AG08395 (cell line): ENCODE measurements around the gene SLC6A5.
"Not testable (repeated sequence)": the region's sequence is repeated elsewhere in the genome, so short reads cannot be mapped to it uniquely, and the experiment has no call there.

Source experiments
- DNase-seq: peaks from one replicate; pipeline ENCODE4 v3.0.0; 2012; ENCODE audit warnings: mixed read lengths, low spot score

The SLC6A5 gene

DNA sequence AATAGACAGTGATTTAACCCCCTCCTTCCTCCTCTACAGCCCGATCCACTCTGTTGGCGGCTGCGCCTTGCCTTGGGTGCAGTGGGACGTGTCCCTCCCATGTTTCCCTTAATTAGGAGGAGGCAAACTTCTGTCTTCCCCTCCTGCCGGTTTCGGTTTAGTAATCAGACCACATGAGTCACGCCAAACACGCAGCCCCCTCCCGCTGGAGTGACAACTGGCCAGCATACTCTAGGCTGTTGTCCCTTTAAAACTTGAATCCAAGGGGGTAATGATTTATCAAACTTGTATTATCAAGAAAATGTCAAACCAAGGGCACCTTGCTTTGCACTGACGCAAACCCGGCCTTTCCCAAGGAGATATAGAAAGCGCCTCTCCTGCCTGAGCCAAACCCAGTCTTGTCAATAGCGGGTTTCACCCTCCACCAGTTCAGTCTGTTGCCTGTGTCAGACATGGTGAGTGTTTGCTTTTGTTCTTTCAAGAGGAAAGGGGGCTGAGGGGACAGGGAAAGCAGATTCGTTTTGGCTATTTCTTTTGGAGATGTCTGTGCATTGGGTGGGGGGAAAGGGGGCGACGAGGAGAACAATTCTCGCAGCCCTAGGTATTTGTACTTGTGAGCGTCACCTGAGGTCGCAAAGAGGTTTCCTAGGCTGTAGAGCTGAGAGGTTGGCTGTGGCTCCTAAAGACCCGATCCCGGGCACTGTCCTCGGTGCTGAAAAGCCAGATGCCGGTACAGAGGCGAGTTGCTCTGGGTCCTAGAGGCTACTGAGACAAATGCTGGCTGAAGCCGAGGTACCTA lies at the start of gene SLC6A5:
Gene SLC6A5, plus strand, starts transcription at position 388 of the 799 bp plus-strand sequence. Its CDS starts 65 bp downstream, at position 453.
- peak; percentile 54 for DNase-seq

DNA sequence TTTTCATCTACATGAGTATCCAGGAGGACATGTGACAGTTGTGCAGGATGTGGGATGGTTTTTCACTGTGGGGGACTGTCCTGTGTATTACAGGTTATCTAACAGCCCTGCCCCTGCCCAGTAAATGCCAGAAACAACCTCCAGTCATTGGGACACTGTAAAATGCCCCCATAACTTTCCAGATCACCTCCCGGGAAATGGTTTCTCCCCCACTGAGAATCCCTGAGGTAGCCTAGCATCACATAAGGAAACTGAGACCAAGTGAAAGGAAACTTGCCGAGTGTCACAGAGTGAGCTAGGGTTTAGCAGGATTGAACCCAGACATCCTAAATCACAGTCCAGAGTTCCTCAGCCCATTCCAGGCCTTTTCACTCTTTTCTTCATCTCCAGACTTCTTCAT lies 48.3 kb upstream of the SLC6A5 start:
- DNase-seq: no peak

DNA sequence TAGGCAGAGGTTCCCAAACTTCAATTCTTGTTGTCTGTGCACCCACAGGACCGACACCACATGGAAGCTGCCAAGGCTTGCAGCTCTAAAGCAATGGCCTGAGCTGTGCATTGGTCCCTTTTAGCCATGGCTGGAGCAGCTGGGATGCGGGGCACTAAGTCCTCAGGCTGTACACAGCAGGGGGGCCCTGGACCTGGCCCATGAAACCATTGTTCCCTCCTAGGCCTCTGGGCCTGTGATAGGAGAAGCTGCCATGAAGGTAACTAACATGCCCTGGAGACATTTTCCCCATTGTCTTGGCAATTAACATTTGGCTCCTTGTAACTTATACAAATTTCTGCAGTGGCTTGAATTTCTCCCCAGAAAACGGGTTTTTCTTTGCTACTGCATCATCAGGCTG lies 43.6 kb upstream of the SLC6A5 start:
- DNase-seq: no peak

DNA sequence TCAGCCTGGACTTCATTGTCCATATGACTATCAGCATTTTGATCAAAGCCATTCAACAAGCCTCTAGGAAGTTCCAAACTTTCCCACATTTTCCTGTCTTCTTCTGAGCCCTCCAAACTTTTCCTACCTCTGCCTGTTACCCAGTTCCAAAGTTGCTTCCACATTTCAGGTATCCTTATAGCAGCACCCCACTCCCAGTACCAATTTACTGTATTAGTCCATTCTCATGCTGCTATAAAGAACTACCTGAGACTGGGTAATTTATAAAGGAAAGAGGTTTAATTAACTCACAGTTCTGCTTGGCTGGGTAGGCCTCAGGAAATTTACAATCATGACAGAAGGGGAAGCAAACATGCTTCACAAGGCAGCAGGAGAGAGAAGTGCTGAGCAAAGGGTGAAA lies 43.0 kb upstream of the SLC6A5 start:
- DNase-seq: not testable (repeated sequence)

DNA sequence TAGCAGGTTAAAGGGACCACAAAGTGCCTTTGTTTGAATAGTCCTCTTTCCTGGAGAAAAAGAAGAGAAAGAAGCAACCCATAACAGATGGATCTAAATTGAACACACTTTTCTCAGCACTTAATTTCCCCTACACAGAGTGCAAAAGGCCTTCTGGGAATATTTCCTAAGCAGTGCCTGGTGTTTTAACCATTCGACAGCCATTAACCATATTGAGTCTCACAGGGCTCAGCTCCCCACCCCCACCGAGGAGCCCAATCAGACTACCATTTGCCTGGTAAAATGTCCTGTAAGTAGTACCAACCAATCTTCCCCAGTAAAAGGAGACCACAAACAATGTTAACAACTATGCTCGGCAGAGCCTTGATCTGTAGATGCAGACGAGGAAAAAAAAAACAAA lies 40.7 kb upstream of the SLC6A5 start:
- DNase-seq: no peak

DNA sequence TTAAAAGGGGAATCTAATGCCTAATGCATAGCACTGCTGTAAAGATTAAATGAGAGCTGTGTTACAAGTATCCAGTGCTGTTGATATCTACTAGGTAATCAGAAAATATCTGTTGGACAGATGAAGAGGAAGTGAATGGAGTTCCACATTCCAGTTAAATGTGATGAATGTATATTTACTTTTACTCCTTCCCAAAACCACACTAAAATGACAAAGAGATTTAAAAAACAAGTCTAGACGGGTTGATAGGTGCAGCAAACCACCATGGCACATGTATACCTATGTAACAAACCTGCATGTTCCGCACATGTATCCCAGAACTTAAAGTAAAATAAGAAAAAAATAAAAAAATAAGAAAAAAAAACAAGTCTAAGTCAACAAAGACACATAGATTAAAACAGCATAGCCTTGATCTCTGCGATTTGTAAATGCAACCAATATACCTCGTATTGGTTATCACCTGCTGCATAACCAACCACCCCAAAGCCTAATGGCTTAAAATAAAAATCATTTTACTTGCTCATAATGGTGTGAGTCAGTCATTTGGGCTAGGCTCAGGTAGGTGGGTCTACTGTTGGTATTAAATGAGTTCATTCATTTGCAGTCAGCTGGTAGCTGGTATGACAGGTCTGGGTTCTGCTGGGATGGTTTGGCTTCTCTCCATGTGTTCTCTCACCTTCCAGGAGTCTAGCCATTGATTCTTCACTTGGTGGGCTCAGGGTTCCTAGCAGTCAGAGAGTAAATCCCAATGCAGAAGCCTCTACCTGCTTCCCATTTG lies 39.7 kb upstream of the SLC6A5 start:
- DNase-seq: no peak

DNA sequence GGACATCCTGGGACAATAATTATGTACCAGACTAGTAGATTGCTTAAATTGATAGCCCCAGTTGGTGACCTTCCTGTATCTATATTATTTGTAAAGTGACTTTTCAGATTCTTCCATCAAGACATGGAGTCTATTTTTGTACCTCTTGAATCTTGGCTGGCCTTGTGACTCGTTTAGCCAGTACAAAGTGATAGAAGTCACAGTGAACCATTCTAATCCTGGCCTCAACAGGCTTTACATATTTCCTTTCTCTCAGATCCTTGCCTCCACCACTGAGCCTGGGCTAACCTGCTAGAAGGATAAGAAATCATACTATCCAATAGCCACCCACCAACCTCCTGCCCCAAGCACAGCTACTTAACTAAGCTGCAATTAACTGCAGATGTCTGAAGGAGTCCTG lies 37.5 kb upstream of the SLC6A5 start:
- no peak for DNase-seq

DNA sequence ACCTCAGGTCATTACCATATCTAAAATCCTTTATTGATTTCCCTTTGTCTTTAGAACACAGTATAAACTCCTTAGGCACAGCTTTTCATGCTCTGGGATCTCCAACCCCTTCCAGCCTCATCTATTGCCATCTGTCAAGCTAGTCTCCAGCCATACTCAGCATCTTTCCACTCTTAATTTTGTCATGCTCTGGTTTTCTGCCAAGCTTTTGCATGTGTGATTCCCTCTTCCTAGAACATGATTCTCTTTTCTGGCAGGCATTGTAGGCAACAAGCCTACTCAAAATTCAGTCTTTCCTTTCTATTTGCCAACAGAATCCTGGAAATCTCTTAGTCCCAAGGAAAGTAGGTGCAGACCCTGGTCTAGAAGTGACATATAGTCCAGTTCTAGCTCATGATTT lies 35.5 kb upstream of the SLC6A5 start:
- DNase-seq: no peak

DNA sequence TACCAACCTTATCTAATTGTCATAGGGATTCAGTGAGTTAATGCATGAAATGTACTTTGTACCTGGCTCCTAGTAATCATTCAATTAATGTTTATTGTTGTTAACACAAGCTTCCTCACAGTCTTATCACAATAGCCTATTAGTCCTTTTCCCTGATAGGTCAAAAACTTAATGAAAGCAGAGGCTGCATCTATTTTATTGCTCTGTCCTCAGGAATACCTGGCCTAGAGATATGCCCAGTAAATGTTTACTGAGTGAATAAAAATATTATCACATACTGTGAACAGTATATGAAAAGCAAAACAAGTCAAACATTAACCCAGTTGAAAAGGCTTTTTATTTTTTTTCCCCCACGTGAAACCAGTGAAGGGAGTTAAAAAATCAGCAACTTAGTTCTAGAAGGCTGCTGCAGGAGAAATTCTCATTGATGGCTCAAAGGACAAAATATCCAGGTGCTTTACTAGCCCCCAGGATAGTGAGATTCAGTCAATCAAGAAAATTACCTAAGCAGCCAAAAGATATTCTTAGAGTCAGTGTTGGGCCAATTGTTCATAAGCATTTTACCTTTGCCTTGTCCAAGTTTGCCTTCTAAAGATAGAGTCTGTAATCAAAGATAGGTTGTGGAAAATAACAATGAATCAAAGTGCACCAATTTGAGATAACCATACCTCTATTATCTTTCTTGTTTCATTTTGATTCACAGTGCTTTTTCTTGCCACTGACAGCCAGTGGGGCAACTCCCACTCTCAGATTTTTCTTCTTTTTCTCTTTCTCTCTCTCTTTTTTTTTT lies 34.4 kb upstream of the SLC6A5 start:
- no peak for DNase-seq

DNA sequence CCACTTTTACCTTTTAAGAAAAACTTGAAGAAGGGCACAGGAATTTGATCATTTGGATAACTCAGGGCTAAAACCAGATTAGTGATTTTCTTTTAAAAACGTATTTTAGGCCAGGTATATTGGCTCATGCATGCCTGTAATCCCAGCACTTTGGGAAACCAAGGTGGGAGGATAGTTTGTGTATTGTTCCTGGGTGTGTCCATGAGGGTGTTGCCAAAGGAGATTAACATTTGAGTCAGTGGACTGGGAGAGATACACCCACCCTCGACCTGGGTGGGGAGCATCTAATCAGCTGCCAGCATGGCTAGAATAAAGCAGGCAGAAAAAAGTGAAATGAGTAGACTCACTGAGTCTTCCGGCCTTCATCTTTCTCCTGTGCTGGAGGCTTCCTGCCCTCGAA lies 33.3 kb upstream of the SLC6A5 start:
- not testable (repeated sequence) for DNase-seq

DNA sequence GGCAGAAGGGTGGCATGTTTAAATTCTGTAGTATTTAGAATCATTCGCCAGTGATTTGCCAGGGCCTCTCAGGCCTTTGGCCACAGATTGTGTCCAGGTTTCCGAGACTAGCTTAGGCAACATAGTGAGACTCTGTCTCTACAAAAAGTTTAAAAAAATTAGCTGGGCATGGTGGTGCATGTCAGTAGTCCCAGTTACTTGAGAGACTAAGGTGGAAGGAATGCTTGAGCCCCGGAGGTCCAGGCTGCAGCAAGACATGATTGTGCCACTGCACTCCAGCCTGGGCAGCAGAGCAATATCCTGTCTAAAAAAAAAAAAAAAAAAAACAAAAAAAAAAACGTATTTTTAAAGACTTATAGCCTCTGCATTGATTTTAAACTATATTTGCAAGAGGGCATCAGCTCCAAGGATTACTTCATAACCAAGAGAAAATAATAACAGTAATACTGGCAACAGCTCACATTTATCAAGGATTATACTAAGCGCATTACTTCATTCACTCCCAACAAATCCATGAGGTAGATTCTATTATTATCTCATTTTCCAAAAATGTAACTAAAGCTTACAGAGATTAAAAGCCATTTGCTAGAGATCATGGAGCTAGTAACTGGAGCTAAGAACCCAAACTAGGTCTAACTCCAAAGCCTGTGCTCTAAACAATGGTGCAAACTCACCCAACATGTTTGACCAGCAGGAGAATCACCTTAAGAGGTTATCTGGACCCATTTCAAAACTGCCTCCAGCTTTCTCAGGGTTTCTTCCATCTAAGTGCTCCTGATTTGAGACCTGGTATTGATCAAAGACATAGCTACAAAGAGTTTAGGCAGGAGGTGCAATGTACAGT lies 32.6 kb upstream of the SLC6A5 start:
- no peak for DNase-seq

DNA sequence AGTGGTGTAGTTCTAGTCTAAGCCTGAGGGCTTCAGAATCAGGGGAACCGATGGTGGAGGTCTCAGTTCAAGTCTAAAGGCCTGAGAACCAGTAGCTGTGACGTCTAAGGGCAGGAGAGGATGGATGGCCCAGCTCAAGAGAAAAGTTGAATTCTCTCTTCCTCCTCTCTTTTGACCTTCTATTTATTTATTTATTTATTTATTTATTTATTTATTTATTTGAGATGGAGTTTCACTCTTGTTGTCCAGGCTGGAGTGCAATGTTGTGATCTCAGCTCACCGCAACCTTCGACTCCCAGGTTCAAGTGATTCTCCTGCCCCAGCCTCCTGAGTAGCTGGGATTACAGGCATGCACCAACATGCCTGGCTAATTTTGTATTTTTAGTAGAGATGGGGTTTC lies 19.7 kb upstream of the SLC6A5 start:
- not testable (repeated sequence) for DNase-seq

DNA sequence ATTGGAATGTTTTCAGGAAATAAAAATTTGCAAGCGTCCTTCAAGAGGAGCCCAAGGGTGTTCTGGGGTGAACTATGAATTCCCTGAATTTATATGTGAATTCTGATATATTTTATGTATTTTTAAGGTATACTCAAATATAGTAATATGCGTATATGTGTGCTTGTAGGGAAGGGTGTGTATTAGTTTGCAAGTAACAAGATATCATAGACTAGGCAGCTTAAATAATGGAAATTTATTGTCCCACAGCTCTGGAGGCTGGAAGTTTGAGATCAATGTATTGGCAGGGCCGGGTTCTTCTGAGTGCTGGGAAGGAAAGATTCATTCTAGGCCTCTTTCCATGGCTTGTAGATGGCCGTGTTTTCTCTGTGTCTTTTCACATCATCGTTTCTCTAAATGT lies 16.2 kb upstream of the SLC6A5 start:
- no peak for DNase-seq

DNA sequence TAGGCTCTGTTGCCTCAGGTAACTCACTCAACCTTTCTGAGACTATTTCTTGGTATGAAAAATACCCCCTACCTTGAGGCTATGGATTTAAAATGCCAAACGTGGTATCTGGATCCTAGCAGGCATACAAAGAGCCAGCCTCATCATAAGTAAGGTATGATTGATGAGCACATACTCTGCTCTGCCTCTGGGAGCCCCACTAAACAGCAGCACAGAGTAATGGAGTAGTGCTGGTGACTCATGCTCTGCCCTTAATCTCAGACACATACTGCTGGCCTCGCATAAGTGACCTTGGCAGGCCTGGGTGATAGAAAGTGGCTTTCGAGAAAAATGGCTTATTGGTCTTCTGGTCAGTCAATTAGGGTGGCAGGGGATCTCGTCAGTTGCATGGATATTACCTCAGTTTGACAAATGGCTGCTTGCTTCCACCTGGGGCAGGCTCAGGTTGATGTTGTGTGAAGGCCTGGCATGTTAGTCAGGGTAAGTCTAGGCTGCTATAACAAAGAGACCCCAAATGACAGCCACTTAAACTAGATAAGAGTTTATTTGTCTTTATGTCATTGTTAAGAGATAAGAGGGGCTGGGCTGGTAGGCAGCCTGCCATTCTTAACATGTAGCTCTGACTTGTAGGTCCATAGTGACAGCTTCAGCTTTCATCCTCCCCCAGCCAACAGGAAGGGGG lies 15.2 kb upstream of the SLC6A5 start:
- no peak for DNase-seq

DNA sequence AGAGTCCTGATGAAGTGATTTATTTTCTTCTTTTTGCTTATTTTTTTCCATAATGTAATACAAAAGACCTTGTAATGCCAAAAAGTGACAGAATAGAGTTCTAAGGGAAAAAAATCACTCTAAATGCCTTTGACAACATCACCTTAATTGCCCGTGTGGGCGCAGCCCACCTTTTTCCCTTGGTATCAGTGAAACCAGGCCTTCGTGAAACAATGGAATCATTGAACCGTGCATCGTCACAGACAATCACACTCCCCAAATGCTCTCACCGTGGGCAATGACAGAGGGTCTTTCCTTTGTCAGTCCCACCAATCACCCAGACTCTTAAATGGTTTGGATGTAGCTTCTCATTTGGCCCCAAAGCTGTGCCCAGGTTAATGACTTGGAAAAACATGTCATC lies 9.6 kb upstream of the SLC6A5 start:
- no peak for DNase-seq

DNA sequence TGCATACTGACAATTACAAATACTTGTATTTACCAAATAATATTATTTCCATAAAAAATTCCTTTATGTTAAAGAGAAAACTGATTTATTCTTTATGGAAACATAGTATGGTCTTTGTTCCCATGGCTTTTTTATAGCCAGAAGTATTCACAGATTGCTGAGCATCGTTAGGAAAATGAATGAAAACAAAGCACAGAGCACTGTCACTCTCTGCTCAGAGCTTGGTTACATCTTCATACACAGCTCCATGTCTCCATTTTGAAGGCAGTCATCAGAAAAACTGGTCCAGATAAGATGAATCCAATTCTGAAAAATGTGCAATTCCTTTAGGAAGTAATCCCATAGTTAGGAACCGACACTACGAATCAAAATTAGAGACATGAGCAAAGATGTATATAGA lies 9.0 kb upstream of the SLC6A5 start:
- DNase-seq: no peak

DNA sequence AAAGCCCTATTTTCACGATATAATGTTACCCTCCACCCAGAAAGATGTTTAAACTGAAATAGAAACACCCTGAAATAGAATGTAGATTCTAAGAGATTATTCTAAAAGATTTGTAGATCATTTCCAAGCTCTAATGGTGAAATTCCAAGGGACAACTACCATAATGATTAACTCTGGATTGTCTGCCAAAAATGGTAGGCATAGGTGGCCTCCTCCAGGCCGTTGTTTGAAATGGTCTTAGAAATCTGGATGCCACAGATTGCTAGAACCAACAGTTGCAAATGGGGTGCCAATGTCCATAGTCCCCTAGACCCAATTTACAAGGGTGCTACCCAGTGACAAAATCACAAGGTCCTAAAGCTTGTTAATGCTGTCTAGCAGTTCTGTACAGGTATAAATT lies 6.7 kb upstream of the SLC6A5 start:
- DNase-seq: no peak

DNA sequence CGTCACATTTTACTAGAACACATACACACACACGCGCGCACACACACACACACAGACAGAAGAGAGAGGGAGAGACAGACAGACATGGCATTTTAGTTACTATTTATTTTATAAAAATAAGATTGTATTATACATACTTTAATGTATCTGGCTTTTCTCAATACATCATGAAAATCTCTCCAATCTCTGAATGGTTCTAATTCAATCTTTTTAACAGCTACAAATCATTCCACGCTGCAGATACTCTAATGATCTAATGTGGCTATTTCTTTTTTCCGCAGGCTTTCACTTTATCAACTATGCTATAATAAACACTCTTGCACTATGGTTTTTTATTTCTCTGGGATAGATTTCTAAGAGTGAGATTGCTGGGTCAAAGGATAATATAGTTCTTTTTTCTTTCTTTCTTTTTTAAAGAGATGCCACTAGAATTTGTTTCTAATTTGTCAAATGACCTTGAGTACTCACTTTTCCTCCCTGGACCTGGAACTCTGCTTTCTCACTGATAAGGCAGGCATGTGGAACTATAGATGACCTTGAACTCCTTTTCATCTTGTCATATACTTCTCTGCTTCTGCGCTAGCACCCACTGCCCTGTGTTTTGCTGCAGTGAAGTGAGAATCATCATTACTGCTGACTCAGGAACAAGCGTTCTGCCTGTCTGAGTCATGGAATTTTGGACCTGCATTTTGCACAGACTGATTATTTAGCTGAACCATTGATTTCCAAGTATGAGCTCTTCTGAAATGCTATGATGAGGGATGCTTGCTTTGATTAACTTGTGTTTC lies 4.9 kb upstream of the SLC6A5 start:
- DNase-seq: no peak

DNA sequence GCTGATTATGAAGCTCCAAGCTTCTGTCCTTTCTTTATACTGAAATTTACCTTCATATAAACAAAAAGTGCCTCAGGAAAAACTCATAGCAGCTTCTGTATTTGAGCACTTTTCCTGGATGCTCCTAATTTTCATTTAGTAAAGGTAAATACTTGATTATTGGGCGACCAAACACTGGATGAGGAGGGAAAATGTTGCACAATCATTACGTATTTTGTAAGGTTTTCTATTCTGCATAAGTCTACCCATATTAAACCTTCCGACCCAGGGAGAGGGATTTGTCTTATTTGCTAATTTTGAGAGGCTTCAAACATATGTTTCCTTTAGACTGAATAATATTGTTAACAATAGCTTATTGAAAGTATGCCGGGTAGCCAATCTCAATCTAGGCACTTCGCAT lies 4.3 kb upstream of the SLC6A5 start:
- DNase-seq: no peak
